Kidney epithelial cell (primary cell): Measurements from ENCODE around the gene JAKMIP3. TPM values are rescaled to one million over a fixed set of nuclear protein-coding genes. Genes with fewer than 3 reads are reported as not detected.
A peak's percentile ranks its signal among the peaks of the same experiment; 100 is the strongest.

ENCODE experiments used
- DNase-seq: peaks from one replicate; pipeline ENCODE4 v3.0.0-alpha.2; 2010; ENCODE audit warnings: low read depth
- H3K27me3 ChIP-seq: 2 replicates; pipeline ENCODE4 v1.6.0; 2011; ENCODE audit warnings: low read length; ENCODE audit not compliant: control insufficient read depth, insufficient read depth
- H3K36me3 ChIP-seq: 2 replicates; pipeline ENCODE4 v1.5.1; 2011; ENCODE audit warnings: low read length; ENCODE audit not compliant: control insufficient read depth, insufficient read depth
- H3K4me3 ChIP-seq: 2 replicates; pipeline ENCODE4 v1.5.1; 2011; ENCODE audit warnings: low read depth, mild to moderate bottlenecking, control low read depth, low read length
- CTCF ChIP-seq: IDR thresholded peaks from 2 replicates; pipeline ENCODE4 v1.5.1; 2011; ENCODE audit warnings: mild to moderate bottlenecking, moderate library complexity, low read length, control low read depth, inconsistent platforms; ENCODE audit not compliant: insufficient read depth, poor library complexity, severe bottlenecking
- total RNA-seq: library from RNA; depleted of rRNA; stranded (reverse); fragments of >200 nt; gene quantifications from 2 replicates; pipeline ENCODE4 v1.2.3, GENCODE V29; 2015

The JAKMIP3 gene
- total RNA-seq, 1 donor from 2014 or later = not detected

- no peak for TF ChIP-seq CTCF
Observed at GRCh38 chr10:132062641-132063390, 2.9 kb upstream of the JAKMIP3 start.

GRCh38 chr10:132063432-132063831, 2.3 kb upstream of the JAKMIP3 start:
- peaks cover 5% of the 10 kb centered on the region for H3K27me3 ChIP-seq
- no peaks in the 10 kb centered on the region for H3K36me3 ChIP-seq
- no peak for TF ChIP-seq CTCF
- no peak for DNase-seq
- H3K4me3 ChIP-seq = no peak overlapping the region

More at GRCh38 chr10:132062641-132063390, 2.9 kb upstream of the JAKMIP3 start:
- Histone ChIP-seq H3K4me3 (no peak overlapping the region), H3K27me3 (peaks cover 5% of the 10 kb centered on the region), H3K36me3 (no peaks in the 10 kb centered on the region)
- no peak for DNase-seq

- no peak overlapping the region for H3K4me3 ChIP-seq
- no peak for DNase-seq
- H3K36me3 ChIP-seq = no peaks in the 10 kb centered on the region
- H3K27me3 ChIP-seq = peaks cover 5% of the 10 kb centered on the region
- TF ChIP-seq CTCF = no peak
Observed at GRCh38 chr10:132064082-132064755, 1.5 kb upstream of the JAKMIP3 start.

GRCh38 chr10:132064771-132065437, 842 bp upstream of the JAKMIP3 start:
- Histone ChIP-seq H3K36me3 (no peaks in the 10 kb centered on the region), H3K27me3 (peaks cover 5% of the 10 kb centered on the region), H3K4me3 (no peak overlapping the region)
- DNase-seq = no peak
- TF ChIP-seq CTCF = no peak

GRCh38 chr10:132066186-132066585, 440 bp downstream of the JAKMIP3 start:
- no peak for DNase-seq
- Histone ChIP-seq H3K36me3 (no peaks in the 10 kb centered on the region), H3K4me3 (peak overlapping the region; percentile 23), H3K27me3 (peaks cover 5% of the 10 kb centered on the region)
- TF ChIP-seq CTCF = no peak
